CD4-positive, alpha-beta T cell treated with Interleukin-15 for 1 hour (primary cell): ENCODE measurements around the gene TPGS2.
"Not testable (repeated sequence)": the region's sequence is repeated elsewhere in the genome, so short reads cannot be mapped to it uniquely, and the experiment has no call there.

ENCODE experiments used
- DNase-seq: peaks from one replicate; pipeline ENCODE4 v3.0.0-alpha.2; 2020

Gene TPGS2

DNA sequence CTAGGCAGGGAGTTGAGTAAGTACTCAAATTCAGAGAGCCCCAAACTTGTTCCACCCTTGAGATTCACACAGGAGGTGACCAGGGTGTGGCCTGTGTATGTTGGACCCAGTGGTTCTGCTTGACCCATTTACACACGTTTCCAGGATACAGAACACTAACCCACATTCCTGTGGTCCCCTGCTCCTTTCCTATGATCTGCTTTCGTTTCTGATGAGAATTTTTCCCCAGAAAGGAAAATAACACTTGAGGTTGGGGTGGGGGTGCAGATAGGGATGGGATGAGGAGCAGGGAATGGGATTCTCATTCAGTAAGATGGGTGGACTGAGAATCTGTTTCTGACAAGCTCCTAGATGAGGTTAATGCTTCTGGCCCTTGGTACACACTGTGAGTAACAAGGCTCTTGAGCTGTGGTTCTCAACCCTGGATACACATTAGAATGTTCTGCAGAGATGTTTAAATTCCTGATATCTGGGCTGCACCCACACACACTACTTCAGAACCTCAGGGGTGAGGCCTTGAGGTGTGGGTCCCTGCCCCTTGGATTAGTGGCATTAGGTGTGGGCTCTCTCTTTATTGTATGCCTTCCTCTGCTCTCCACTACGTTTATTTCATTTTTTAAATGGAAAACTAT lies 58.4 kb downstream of the TPGS2 start:
- no peak for DNase-seq

GRCh38 chr18:36769611-36770314 lies 59.0 kb downstream of the TPGS2 start:
- DNase-seq = no peak

DNA sequence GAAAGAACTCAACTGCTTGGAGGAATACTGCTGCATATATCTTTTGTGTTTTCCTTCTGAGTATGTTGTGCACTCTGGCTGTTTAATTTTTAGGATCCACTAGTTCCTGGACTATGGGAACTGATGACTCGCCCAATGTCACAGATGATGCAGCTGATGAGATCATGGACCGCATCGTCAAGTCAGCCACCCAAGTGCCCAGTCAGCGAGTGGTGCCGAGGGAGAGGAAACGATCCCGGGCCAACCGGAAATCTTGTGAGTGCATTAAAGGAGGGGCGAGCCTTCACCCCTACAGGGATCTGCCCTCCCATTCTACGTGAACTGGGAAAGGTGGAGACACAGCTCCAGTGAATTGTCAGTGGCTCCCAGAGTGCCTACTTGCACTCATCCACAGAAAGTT lies 59.6 kb downstream of the TPGS2 start:
- no peak for DNase-seq

DNA sequence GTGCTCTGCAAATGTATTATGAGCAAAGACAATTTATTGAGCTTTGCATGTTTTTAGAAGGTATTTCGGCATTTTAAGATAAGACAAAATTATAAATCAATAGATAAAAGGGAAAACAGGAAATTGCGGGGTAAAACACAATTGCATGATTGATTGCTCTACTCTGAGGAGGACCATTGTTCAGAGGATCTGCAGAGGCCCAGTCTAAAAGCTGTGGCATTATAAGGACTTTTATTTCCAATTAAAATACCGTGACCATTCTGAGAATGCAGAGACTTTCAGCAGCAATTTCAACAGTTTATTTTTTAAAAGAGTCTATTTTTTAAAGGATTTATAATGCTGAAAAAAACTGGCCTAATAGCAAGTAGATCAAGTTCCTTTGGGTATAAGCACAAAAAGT lies 62.0 kb downstream of the TPGS2 start:
- DNase-seq = no peak

- not testable (repeated sequence) for DNase-seq
Measured at GRCh38 chr18:36762965-36763364, 65.8 kb downstream of the TPGS2 start.

DNA sequence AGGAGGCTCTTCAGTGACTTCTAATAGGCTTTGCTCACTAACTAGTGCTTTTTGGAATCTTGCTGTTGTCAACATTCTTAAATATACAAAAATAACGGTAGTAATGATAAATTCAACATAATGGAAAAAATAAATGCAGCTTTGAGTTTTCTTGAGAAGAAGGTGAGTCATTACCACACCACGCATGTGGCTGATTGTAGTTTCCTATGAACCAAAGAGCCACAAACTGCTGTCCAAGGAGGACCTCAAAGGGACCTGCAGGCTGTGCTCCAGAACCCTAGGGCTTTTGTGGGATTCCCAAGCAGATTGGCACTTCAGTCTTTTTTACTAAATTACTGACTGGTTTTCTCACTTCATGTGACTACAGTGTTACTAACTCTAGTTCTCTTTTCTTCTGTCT lies 66.7 kb downstream of the TPGS2 start:
- no peak for DNase-seq

DNA sequence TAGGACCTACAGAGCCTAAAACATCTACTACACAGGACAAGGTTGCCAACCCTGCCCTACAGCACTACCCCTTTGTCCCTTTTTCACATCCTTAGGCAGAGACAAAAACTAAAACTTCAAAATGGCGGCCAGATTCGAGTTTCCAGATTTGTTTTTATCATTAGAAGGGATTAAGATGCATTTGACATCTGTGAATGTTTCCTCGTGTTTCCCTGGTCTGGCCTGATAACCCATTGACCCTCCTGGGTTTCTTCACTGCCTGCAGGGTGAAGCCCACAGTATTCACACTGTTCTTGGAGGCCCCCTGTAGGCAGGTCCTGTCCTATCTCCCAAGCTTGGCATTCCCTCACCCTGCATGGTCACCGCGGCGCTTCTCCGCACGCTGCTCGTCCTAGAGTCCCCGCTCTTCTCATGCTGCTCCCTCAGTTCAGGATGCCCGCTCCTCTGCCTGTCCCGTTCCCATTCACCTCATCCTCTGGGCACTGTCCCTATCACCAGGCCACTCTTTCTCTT lies 67.6 kb downstream of the TPGS2 start:
- DNase-seq = no peak

- no peak for DNase-seq
Measured at GRCh38 chr18:36760598-36760997, 68.2 kb downstream of the TPGS2 start.

- no peak for DNase-seq
Measured at GRCh38 chr18:36759167-36759776, 69.5 kb downstream of the TPGS2 start.

DNA sequence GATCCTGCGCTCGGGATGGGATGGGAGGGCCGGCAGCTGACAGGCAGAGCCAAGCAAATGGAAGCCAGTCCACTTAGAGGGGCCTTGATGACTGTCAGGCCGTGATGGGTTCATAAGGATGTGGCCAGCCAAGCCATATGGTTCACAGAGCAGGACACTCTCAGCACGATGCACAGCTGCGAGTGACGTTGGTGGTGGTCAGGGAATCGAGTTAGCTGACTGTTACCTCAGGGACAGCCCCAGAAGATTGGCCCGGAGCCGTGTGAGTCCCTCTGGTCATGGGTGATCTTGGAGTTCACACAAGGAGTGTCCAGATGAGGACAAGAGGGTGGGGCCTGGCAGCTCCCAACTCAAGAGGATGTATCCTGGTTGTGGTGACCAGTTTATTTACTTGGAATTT lies 70.2 kb downstream of the TPGS2 start:
- no peak for DNase-seq

DNA sequence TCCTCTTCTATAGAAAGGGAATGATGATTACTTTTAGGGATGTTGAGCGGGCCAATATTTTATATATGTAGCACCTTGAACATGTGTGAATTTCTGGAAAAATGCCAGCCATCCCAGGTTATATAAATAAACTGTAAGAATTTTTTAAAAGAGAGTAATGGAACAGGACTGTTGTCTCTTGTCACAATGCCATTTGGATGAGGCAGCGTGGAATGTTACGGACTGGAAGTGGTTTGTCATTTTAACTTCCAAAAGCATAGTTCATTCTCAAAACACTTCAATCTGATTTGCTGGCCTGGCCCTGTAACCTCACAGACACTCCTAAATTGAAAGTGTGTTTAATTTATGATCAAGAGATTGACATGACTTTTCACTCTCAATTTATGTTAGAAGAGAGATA lies 70.8 kb downstream of the TPGS2 start:
- DNase-seq = no peak

DNA sequence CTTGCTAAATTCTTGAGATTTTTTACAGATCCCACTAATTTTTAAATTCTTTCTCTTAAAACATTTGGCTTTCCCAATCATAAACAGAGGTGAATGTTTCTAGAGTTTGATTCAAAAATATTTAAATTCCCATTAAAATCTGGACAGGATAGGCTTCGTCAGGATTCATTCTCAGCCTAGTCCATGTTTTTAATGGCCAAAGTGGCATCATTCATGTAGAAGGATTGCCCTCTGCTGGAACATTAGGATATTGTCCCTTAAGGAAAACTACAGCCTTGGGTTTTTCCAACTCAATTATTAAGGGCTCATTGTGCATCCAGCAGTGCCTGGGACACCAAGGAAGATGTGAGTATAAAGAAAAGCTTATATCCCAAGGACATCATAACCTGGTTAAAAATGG lies 71.7 kb downstream of the TPGS2 start:
- DNase-seq = no peak

- no peak for DNase-seq
Measured at GRCh38 chr18:36756242-36756641, 72.6 kb downstream of the TPGS2 start.

DNA sequence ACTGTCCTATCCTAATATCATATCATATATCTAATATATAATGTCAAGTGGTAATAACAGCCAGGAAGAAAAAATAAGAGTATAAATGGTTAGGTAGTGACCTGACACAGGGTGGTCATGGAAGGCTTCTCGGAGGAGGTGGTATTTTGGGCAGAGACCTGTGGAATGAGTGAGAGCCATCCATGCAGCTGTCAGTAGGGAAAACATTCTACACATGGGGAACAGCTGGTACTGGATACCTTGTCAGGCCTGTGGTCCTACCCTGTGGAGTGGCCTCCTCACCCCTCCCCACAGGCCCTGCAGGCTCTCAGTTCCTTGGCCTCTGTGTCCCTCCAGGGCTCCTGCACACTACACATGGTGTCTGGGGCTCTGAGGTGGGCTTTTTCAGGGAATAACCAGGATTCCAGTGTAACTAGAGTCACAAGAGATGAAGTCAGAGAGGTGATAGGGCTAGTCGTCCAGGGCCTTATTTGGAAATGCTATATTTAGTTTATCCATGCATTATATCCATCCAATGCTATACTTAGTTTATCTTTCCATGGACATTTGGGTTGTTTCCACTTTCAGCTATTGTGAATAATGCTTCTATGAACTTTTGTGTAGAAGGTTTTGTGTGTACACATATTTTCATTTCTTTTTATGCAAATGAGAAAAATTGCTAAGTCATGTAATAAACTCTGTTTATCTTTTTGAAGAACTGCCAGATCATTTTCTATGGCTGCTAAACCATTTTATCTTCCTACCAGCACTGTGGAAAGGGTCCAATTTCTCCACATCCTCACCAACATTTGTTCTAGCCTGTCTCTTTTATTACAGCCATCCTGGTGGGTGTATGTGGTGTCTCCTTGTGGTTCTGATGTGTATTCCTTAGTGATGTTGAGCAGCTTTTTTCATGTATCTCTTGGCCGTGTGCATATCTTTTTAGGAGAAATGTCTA lies 75.6 kb downstream of the TPGS2 start:
- DNase-seq = no peak

DNA sequence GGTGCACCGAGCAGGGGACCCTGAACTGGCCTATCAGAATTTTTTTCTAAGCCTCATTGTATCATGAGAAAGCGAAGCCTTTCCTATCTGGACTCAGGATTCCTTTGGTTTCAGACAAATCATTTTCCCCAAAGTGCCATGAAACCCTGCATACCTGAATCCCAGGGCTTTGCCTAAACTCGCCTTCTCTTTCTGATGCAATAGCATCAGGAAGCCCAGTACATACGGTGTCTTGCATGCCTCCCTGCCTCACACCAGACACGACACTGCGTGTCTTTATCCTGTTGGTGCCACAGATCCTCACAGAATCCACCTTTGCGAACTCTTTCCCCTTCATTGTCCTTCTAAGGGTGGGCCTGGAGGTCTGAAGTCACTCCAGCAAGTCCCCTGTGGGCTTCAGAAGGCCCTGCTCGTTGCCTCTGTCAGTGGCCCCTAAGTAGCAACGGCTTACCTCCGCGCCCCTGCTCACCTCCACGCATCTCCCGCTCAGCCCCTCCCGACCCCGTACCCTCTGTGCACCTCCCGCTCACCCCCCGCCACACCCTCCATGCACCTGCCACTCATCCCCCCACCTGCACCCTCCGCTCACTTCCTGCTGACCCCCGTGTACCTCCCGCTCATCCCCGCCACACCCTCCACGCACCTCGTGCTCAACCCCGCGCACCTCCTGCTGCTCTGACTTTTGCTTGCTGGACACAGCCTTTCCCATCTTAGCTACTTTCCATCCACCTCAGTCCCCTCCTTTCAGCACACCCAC lies 83.4 kb downstream of the TPGS2 start:
- no peak for DNase-seq

GRCh38 chr18:36744261-36744876 lies 84.4 kb downstream of the TPGS2 start:
- no peak for DNase-seq
